Measurements from ENCODE around the gene PHETA1. TPM values are rescaled to one million over a fixed set of nuclear protein-coding genes. Genes with fewer than 3 reads are reported as not detected.

The PHETA1 gene
- total RNA-seq, 1 donor from 2014 or later = 75.4 TPM

GRCh38 chr12:111327474-111327873 is 41.4 kb downstream of the PHETA1 start:
- DNase-seq (ENCODE audit: low read depth) = no peak

DNA sequence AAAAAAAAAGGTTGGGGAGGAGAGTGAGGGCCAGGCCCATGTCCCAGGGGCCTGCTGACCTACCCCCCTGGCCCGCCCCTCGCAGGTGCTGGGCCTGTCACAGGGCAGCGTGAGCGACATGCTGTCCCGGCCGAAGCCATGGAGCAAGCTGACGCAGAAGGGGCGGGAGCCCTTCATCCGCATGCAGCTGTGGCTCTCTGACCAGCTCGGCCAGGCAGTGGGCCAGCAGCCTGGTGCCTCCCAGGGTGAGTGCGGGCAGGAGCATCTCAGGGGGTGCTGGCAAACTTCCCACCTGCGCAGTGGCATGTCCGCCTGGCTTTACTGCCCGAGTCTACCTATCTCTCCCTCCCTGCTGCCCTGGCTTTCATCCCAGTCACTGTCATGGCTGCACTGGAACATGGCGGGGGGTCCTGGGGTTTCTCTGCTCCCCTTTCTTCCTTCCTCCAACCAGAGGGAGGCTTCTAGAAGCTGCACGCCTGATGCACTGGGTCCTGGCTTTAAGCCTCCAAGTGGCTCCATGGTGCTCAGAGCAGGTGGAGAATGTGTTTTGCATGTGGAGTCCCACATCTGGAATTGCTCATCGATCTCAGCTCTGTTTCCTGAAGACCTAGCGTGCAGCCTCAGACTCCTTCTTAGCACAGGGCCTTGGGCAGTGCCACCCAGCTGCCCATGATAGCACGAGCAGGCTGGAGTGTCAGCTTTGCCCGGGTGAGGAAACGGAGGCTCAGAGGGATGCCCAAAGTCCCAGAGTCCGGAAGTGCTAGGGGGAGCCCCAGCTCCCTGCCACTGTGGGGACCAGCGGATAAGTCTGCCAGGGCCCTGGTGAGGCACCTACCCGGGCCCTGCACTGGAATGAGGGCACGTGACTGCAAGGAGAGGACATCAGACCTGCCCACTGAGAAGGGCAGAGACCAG is 46.3 kb downstream of the PHETA1 start:
- DNase-seq (ENCODE audit: low read depth) = peak; percentile 85

- DNase-seq (ENCODE audit: low read depth) = no peak
These were observed 47.6 kb downstream of the PHETA1 start for GRCh38 chr12:111321317-111321716.

GRCh38 chr12:111320258-111321050 is 48.4 kb downstream of the PHETA1 start:
- no peak for DNase-seq (ENCODE audit: low read depth)

DNA sequence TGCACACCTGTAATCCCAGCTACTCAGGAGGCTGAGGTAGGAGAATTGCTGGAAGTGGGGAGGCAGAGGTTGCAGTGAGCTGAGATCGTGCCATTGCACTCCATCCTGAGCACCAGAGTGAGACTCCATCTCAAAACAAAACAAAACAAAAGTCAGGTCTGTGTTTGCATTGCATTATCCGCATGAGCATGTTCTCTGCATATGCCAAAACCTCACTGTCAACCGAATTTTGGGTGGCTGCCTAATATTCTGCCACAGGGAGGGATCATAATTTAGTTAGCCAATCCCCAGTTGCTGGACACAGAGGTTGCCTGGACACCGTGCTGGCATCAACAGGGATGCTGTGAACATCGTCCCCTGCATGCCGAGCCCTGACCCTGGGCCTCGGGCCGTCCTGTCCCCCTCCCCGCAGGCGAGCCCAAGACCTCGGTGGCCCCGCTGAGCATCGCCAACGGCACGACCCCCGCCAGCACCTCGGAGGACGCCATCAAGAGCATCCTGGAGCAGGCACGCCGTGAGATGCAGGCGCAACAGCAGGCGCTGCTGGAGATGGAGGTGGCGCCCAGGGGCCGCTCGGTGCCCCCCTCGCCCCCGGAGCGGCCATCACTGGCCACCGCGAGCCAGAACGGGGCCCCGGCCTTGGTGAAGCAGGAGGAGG is 49.2 kb downstream of the PHETA1 start:
- no peak for DNase-seq (ENCODE audit: low read depth)

- no peak for DNase-seq (ENCODE audit: low read depth)
These were observed 50.4 kb downstream of the PHETA1 start for GRCh38 chr12:111318450-111318849.

DNA sequence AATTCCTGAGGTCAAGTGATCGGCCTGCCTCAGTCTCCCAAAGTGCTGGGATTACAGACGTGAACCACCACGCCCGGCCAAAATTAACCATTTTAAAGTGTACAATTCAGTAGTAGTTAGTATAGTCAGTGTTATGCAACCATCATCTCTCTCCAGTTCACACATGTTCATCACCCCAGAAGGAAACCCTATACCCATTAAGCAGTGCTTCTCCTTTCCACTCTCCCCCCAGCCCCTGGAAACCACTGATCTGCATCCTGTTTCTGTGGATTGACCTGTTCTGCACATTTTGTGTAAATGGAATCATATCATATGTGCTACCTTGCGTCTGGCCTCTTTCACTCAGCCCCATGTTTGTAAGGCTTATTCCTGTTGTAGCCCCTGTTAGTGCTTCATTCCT is 52.2 kb downstream of the PHETA1 start:
- DNase-seq (ENCODE audit: low read depth) = no peak

- DNase-seq (ENCODE audit: low read depth) = no peak
These were observed 53.8 kb downstream of the PHETA1 start for GRCh38 chr12:111314953-111315539.

- peak; percentile 68 for DNase-seq (ENCODE audit: low read depth)
These were observed 55.0 kb downstream of the PHETA1 start for GRCh38 chr12:111313833-111314259.

- no peak for DNase-seq (ENCODE audit: low read depth)
These were observed 56.2 kb downstream of the PHETA1 start for GRCh38 chr12:111312708-111313107.

DNA sequence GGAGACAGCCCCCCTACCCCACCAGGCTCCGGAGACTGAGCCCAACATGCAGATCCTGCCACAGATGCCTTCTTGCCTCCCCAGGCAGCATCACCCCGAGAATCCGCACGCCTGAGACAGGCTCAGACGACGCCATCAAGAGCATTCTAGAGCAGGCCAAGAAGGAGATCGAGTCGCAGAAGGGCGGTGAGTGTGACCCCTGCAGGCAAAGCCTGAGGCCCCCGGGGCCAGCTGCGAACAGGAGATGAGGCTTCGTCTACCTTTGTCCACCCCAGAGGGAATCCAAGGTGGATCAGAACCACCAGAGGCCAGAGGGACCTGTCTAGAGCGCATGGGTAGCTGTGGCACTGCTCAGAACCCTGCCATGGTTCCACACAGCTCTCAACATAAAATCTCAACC is 56.9 kb downstream of the PHETA1 start:
- no peak for DNase-seq (ENCODE audit: low read depth)

DNA sequence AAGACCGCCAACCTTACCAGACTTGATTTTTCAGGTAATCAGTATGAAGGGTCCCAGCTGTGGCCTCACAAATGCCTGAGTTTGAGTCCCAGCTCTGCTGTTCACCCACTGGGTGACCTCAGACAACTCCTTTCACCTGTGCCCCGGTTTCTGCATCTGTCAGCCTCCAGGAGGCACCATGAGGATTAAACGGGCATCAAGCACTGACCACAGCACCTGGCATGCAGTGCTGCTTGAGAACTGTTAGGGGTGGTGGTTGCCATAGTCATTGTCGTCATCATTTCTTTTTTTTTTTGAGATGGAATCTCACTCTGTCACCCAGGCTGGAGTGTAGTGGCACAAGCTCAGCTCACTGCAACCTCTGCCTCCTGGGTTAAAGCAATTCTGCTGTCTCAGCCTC is 57.9 kb downstream of the PHETA1 start:
- DNase-seq (ENCODE audit: low read depth) = peak; percentile 74

Other genes with a start within 250 kb of the PHETA1 start
- 116 and 203 TPM in 2 replicates for gene SH2B3, start 36.8 kb upstream of the PHETA1 start, total RNA-seq
- gene ATXN2, start 230.2 kb upstream of the PHETA1 start, total RNA-seq = 16.4 and 18.3 TPM in 2 replicates